Prostate gland (tissue), 2 donors: ENCODE measurements around the gene PLEKHG1. TPM values are rescaled to one million over a fixed set of nuclear protein-coding genes. Genes with fewer than 3 reads are reported as not detected.

Experiments used
- DNase-seq: peaks from one replicate; pipeline ENCODE4 v3.0.0-alpha.2; 2019; ENCODE audit warnings: low spot score
- H3K27ac ChIP-seq, 2 donors: fragments of 200-600 bp; sonication (generic); 2 replicates each; pipeline ENCODE4 v1.5.1; 2017 to 2019
- H3K27me3 ChIP-seq: fragments of 200-600 bp; sonication (generic); replicated peaks from 2 replicates; pipeline ENCODE4 v1.5.1; 2019; ENCODE audit not compliant: insufficient read depth
- H3K36me3 ChIP-seq, 2 donors: fragments of 200-600 bp; sonication (generic); 1 replicate in 1 of 2; 2 replicates in 1 of 2; pipeline versions ENCODE4 v1.5.1 to v1.8.1; 2017 to 2019
- H3K4me1 ChIP-seq: fragments of 200-600 bp; sonication (generic); replicated peaks from 2 replicates; pipeline ENCODE4 v1.5.1; 2019
- H3K4me3 ChIP-seq, 2 donors: fragments of 200-600 bp; sonication (generic); 2 replicates each; pipeline ENCODE4 v1.5.1; 2017 to 2019
- H3K9me3 ChIP-seq: fragments of 200-600 bp; sonication (generic); 2 replicates; pipeline ENCODE4 v1.5.1; 2017
- POLR2A ChIP-seq: fragments of 450-650 bp; IDR thresholded peaks from one replicate; pipeline ENCODE4 v1.6.1; 2016; ENCODE audit warnings: antibody characterized with exemption, mild to moderate bottlenecking
- POLR2AphosphoS5 ChIP-seq: sonication (generic); formaldehyde crosslinking; IDR thresholded peaks from one replicate; pipeline ENCODE4 v1.6.1; 2017; ENCODE audit warnings: antibody characterized with exemption
- WGBS: methylation state at CpG from one replicate; pipeline ENCODE4 v1.1.5; 2018; 5-methylcytosine and 5-hydroxymethylcytosine counted together
- intact Hi-C: fragments of 100-400 bp; cut with DNase I; formaldehyde crosslinking; loops from one replicate; pipeline ENCODE4 v1.14.2; 2022
- total RNA-seq, 2 donors: library from RNA; depleted of rRNA; stranded (reverse); fragments of >200 nt; gene quantifications; one replicate each; pipeline ENCODE4 v1.1.0, GENCODE V29; 2016
- TF ChIP-seq, protein P1 (sequence below), 4 experiments: fragments of 200-600 bp in 2 of 4; fragments of 450-650 bp in 2 of 4; sonication (generic) in 2 of 4; IDR thresholded peaks; 1 replicate in 3 of 4; 2 replicates in 1 of 4; pipeline ENCODE4 v1.5.1; 2016 to 2019; ENCODE audit warnings: antibody characterized with exemption in 4 of 4, mild to moderate bottlenecking in 2 of 4, moderate library complexity in 2 of 4

PLEKHG1 gene
- total RNA-seq, 2 donors from 2014 or later, result 4.9 to 65.4 TPM

DNA sequence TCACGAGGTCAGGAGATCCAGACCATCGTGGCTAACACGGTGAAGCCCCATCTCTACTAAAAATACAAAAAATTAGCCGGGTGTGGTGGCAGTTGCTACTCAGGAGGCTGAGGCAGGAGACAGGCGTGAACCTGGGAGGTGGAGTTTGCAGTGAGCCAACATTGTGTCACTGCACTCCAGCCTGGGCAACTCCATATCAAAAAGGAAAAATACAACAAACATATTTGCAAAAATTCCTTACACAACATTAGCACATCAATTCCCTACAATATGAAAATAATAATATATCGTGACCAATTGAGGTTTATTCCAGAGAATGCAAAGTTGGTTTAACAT lies 38.8 kb upstream of the PLEKHG1 start:
- no peaks in the 10 kb centered on the region for H3K36me3 ChIP-seq
- WGBS, result 80% methylated on average over 6 of the region's 6 CpGs
- no peak overlapping the region for H3K4me3 ChIP-seq
- no peaks in the 10 kb centered on the region for H3K9me3 ChIP-seq
- TF ChIP-seq, protein P1, sequence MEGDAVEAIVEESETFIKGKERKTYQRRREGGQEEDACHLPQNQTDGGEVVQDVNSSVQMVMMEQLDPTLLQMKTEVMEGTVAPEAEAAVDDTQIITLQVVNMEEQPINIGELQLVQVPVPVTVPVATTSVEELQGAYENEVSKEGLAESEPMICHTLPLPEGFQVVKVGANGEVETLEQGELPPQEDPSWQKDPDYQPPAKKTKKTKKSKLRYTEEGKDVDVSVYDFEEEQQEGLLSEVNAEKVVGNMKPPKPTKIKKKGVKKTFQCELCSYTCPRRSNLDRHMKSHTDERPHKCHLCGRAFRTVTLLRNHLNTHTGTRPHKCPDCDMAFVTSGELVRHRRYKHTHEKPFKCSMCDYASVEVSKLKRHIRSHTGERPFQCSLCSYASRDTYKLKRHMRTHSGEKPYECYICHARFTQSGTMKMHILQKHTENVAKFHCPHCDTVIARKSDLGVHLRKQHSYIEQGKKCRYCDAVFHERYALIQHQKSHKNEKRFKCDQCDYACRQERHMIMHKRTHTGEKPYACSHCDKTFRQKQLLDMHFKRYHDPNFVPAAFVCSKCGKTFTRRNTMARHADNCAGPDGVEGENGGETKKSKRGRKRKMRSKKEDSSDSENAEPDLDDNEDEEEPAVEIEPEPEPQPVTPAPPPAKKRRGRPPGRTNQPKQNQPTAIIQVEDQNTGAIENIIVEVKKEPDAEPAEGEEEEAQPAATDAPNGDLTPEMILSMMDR (IDR thresholded peaks at IDR 0.05), result no peak
- TF ChIP-seq POLR2AphosphoS5 (no peak), POLR2A (no peak)
- intact Hi-C loops, result no loop called here
- no peaks in the 10 kb centered on the region for H3K27me3 ChIP-seq
- DNase-seq, result no peak
- no peaks in the 10 kb centered on the region for H3K4me1 ChIP-seq
- H3K27ac ChIP-seq, result no peak overlapping the region

DNA sequence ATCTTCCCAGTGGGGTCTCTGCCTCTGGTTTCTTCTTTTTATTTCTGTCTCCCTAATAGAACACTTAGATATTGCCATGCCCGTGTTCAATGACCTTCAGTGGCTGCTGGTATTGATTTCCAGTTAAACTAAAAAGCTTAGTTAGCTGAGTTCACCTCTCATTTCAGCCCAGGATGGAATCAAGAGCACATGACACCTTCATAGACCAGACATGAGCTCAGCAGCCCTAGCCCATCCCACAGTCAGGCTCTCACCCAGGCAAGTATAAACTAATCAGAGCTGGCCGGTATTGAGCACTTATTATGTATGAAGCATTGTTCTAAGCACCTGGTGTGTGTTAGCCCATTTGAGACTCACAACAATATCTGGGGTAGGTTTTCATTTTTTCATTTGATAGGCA lies 33.7 kb upstream of the PLEKHG1 start:
- no peak overlapping the region for H3K4me3 ChIP-seq
- H3K27me3 ChIP-seq, result no peaks in the 10 kb centered on the region
- no peak overlapping the region for H3K27ac ChIP-seq
- no peaks in the 10 kb centered on the region for H3K9me3 ChIP-seq
- intact Hi-C loops, result no loop called here
- DNase-seq, result no peak
- TF ChIP-seq, protein P1 (IDR thresholded peaks at IDR 0.05), result no peak
- TF ChIP-seq POLR2A (no peak), POLR2AphosphoS5 (no peak)
- no peaks in the 10 kb centered on the region for H3K36me3 ChIP-seq
- 92% methylated on average over 2 of the region's 2 CpGs for WGBS
- H3K4me1 ChIP-seq, result no peaks in the 10 kb centered on the region

DNA sequence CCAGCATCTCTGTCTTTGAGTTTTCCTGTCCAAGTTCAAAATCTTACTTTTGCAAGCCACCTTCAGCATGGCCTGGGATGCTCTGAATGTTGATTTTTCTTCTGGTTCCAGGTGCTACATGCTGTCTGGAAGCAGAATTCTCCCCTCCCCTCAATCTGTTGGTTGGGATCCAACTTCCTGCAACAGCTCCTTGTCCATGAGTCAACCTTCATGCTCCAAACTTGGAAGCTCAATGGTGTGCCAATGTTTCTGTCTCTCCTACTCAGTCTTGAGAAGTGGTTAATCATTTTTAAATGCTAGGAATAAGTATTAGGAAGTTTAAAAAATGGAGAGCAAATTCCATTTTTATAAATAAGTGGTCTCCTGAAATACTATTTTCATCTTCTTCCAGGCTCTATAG lies 33.2 kb upstream of the PLEKHG1 start:
- Histone ChIP-seq H3K27me3 (no peaks in the 10 kb centered on the region), H3K36me3 (no peaks in the 10 kb centered on the region), H3K9me3 (no peaks in the 10 kb centered on the region), H3K4me1 (no peaks in the 10 kb centered on the region), H3K4me3 (no peak overlapping the region), H3K27ac (no peak overlapping the region)
- no peak for DNase-seq
- TF ChIP-seq POLR2A, result no peak
- TF ChIP-seq, protein P1 (IDR thresholded peaks at IDR 0.05), result no peak
- TF ChIP-seq POLR2AphosphoS5, result no peak
- intact Hi-C loops, result no loop called here

DNA sequence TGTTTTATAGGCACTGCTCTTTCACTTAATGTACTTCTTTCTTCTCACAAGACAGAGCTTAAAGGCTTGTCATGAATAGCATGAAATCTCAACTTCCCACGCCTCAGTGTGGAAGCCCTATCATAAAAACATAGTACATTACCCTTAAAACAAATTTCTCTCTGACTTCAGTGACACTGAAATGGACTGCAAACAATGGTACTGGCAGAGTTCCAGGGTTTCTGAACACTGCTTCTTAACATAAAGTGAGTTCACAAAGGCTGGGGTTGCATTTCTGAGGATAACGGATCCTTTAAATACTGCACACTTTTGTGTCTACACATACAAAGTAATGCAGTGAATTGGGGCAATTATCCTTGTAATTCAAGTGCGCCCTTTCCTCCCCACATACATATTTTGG lies 32.3 kb upstream of the PLEKHG1 start:
- H3K27ac ChIP-seq, result no peak overlapping the region
- 69% methylated on average over 3 of the region's 3 CpGs for WGBS
- intact Hi-C loops, result no loop called here
- no peaks in the 10 kb centered on the region for H3K36me3 ChIP-seq
- no peaks in the 10 kb centered on the region for H3K4me1 ChIP-seq
- no peak for DNase-seq
- H3K27me3 ChIP-seq, result no peaks in the 10 kb centered on the region
- TF ChIP-seq POLR2AphosphoS5, result no peak
- no peak for TF ChIP-seq POLR2A
- H3K4me3 ChIP-seq, result no peak overlapping the region
- no peaks in the 10 kb centered on the region for H3K9me3 ChIP-seq

DNA sequence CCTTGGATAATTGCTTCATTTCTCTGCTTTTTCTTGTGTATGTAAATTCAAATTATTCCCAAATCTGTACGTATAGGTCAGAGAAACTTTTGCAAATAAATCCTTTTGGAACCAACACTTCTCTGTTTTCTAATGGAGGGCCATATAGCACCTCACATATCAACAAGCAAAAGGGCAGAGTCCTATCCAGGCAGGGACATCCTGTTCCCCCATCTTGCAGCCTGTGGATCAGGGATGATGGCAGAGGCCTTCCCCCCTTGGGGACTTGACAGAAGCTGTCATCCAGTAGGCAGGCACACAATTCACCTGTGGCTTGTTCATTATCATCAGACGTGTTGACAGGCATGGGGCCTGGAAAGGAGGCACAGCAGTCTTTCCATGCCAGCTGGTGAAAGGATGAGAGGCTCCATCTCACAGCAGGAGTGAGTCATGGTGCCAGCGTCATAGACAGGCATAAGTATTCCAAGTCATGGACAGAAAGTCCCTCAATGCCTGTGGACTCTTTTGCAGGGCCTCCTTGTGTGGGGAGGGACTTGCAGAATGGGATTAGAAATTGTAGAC lies 31.8 kb upstream of the PLEKHG1 start:
- 81% methylated on average over 3 of the region's 3 CpGs for WGBS
- Histone ChIP-seq H3K27me3 (no peaks in the 10 kb centered on the region), H3K9me3 (no peaks in the 10 kb centered on the region), H3K36me3 (no peaks in the 10 kb centered on the region), H3K27ac (no peak overlapping the region), H3K4me3 (no peak overlapping the region), H3K4me1 (no peaks in the 10 kb centered on the region)
- no peak for DNase-seq
- TF ChIP-seq, protein P1 (IDR thresholded peaks at IDR 0.05), result no peak
- TF ChIP-seq POLR2A, result no peak
- TF ChIP-seq POLR2AphosphoS5, result no peak
- intact Hi-C loops, result no loop called here
